Middle frontal gyrus (tissue), 1 donor: ENCODE data around the gene THOC2.
"Not testable (repeated sequence)": the region's sequence is repeated elsewhere in the genome, so short reads cannot be mapped to it uniquely, and the experiment has no call there.

Experiments
- DNase-seq: peaks from one replicate; pipeline ENCODE4 v3.0.0-alpha.2; 2015; ENCODE audit warnings: low spot score; ENCODE audit errors: extremely low spot score

Gene THOC2, protein sequence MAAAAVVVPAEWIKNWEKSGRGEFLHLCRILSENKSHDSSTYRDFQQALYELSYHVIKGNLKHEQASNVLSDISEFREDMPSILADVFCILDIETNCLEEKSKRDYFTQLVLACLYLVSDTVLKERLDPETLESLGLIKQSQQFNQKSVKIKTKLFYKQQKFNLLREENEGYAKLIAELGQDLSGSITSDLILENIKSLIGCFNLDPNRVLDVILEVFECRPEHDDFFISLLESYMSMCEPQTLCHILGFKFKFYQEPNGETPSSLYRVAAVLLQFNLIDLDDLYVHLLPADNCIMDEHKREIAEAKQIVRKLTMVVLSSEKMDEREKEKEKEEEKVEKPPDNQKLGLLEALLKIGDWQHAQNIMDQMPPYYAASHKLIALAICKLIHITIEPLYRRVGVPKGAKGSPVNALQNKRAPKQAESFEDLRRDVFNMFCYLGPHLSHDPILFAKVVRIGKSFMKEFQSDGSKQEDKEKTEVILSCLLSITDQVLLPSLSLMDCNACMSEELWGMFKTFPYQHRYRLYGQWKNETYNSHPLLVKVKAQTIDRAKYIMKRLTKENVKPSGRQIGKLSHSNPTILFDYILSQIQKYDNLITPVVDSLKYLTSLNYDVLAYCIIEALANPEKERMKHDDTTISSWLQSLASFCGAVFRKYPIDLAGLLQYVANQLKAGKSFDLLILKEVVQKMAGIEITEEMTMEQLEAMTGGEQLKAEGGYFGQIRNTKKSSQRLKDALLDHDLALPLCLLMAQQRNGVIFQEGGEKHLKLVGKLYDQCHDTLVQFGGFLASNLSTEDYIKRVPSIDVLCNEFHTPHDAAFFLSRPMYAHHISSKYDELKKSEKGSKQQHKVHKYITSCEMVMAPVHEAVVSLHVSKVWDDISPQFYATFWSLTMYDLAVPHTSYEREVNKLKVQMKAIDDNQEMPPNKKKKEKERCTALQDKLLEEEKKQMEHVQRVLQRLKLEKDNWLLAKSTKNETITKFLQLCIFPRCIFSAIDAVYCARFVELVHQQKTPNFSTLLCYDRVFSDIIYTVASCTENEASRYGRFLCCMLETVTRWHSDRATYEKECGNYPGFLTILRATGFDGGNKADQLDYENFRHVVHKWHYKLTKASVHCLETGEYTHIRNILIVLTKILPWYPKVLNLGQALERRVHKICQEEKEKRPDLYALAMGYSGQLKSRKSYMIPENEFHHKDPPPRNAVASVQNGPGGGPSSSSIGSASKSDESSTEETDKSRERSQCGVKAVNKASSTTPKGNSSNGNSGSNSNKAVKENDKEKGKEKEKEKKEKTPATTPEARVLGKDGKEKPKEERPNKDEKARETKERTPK (N-terminal part only)

DNA sequence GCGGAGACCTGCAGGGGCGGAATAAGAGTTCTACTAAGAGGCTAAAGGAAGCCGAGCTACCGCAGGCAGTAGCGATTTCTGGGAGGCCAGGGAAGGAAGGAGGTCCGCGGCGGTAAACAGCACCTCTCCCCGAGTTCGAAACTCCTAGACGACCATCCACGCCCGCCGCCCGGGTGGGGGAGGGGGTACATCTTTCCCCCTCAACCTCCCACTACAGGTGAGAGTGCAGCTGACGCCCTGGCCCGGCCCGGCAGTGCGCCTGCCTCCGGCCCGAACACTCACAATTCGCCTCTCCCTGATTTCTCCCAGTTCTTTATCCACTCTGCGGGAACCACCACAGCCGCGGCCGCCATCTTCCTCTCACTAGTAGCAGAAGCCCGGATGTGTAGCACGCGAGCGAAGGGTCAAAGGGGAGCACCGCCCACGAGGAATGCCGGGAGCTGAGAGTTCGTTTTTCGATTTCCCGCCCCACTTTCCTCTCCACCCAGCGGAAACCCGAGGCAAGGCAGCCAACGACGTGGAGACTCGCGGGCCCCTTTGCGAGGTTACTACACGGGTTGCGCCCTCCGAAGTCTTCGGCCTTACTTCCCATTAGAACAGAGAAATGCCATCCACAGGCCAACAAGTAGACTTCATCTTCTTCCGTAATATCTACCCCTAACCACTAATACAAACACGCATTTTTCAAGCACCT lies at the start of gene THOC2:
Gene THOC2 (minus strand): TSS at position 383 of the 694 bp plus-strand sequence. CDS start 30 bp downstream, at position 353.
- DNase-seq, result peak; percentile 42

DNA sequence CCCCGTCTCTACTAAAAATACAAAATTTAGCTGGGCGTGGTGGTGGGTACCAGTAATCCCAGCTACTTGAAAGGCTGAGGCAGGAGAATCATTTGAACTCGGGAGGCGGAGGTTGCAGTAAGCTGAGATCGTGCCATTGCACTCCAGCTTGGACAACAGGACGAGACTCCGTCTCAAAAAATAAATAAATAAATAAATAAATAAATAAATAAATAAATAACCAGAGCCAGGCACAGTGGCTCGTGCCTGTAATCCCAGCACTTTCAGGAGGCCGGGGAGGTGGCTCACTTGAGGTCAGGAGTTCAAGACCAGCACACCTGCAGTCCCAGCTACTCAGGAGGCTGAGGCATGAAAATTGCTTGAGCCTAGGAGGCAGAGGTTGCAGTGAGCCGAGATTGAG lies 48.9 kb upstream of the THOC2 start:
- not testable (repeated sequence) for DNase-seq

DNA sequence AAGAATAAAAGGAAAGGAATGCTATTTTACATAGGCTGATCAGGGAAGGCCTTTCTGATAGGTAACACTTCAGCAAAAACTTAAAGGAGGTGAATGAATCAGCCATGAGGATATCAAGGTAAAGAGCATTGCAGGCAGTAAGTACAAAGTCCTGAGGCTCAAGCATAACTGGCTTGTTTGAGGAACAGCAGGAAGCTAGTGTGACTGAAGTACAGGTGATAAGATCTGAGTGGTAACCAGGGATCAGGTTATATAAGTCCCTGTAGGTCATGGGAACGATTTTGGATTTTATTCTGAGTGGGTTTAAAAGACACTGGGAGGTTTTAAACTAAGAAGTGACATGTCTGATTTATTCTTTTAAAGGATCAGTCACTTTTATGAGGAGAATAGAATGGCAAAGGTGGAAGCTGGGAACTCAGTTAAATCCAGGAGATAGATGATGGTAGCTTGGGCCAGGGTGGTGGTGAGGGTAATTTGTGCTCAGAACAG lies 47.1 kb upstream of the THOC2 start:
- DNase-seq, result no peak

DNA sequence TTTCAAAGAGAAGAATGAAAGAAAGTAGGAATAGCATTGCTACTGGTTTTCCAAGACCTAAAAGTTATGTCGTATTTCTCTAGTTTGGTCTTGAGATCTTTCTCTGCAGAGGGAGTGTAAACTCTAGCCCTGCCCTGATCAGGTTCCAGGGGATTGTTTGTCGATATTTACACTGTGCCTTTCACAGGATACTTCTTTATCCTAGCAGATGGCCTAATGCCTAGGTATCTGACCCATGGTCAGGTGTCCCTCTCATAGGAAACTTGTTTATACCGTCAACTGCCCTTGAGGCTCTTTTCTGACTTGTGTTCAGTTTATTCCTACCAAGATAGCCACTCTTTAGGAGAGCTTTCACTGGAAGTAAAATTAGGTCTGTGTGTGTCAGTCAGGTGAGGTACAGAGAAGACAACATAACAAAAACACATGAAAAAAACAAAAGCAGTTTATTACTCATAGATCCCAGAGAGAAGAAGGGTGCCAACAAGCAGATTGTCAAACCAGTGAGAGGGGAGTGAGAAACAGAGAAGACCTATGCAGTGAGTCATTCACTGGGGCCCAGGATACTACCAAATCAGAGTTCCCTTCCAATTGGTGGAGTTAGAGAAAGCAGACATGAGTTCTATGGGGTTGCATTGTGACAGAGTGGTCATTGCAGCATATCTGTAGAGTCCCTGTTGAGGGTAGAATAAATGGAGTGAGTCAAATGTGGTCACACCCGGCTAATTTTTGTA lies 40.6 kb upstream of the THOC2 start:
- DNase-seq, result no peak

DNA sequence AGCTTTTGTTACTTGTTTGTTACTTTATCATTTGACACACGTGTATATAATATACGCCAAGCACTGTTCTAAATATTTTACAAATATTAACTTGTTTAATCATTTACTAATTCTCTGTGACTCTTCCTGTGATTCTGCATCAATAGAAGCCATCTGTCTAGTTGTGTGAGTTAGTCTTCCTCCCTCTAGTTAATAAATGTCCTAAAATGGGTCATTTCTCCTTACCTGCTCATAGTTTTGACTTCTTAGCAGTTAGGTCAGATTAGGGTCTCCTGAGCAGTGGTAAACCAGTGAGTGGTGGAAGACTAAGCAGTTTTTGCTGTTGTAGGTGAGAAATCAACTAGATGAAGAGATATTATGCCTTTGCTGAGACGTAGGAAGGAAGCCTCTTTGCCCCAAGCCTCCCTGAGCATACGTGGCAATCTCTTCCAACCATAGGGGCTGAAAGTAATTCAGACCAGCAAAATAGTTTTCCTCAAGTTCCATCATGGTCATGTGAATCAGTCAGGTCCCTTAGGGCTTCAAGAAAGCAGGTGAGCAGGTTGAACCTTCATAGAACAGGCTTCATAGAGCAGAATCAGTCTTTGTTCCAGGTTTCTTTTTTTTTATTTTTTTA lies 38.7 kb upstream of the THOC2 start:
- no peak for DNase-seq

DNA sequence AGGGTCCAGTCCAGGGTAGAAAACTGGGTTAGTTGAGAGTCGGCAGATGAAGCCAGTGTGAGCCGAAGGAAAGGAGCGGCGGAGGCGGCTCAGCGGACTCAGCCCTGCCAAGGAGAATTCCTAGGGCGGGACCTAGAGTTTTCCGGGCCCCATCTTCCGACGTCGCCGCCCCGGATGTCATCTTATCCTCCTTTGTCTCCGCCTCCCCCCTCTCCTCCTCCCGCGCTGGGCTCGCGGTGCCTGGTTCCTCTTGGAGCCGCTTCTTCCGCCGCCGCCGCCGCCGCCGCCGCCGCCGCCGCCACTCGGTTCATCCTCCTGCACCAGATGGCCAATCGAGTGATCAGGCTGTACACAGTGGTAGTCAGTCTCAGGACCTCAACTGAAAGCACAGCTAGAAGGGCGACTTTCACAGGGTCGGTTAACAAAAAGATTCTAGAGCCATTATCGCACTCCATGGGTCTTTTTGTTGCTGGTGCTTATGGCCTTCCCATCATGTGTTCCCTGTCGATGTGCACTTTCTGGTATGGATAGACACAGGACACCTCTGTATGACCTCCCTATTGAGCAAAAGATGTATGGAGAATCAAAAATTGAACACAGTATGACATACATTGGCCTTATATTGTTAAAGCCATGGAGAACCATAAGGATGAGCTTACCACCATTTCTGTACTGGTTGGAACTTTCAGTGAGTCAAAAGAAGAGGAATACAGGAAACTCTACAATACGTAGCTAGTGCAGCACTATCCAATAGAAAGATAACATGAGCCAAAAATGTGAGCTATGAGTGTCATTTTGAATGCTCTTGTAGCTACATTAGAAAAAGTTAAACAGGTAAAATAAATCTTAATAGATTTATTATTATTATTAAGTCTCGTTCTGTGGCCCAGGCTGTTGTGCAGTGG lies 32.4 kb upstream of the THOC2 start:
- DNase-seq, result peak; percentile 34

DNA sequence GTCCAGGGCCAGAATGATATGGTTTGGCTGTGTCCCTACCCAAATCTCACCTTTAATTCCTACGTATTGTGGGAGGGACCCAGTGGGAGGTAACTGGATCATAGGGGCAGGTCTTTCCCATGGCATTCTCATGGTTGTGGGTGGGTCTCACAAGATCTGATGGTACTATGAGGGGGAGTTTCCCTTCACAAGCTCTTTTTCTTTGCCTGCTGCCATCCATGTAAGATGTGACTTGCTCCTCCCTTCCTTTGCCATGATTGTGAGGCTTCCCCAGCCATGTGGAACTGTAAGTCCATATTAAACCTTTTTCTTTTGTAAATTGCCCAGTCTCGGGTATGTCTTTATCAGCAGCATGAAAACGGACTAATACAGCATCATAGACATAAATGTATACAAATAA lies 27.0 kb upstream of the THOC2 start:
- DNase-seq, result not testable (repeated sequence)

DNA sequence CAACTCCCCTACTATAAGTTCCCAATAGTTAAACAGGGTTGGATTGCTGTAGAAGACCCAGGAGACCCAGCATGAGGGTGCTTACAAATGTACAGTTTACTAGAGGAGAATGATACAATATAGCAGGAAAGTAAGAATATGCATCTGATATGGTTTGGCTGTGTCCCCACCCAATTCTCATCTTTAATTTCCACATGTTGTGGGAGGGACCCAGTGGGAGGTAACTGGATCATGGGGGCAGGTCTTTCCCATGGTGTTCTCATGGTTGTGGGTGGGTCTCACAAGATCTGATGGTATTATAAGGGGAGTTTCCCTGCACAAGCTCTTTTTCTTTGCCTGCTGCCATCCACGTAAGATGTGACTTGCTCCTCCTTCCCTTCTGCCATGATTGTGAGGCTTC lies 24.9 kb upstream of the THOC2 start:
- not testable (repeated sequence) for DNase-seq

DNA sequence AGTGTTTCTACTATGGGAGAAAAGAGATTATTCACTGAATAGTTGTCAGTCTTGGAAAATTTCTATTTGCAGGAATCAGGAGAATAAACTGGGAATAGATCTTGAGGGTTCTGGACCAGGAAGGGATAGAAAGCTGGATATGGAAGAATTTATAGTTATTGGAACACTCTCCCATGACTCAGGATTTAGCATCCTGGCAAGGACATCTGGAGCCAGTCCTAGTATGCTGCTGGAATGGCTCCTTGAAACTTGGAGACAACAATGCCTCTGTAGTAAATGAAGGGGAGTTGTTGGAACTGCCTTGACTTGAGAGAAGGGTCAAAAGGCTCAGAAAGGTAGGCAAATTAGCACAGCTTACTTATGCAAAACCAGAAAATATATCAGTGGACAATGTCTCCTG lies 23.5 kb upstream of the THOC2 start:
- DNase-seq, result no peak

DNA sequence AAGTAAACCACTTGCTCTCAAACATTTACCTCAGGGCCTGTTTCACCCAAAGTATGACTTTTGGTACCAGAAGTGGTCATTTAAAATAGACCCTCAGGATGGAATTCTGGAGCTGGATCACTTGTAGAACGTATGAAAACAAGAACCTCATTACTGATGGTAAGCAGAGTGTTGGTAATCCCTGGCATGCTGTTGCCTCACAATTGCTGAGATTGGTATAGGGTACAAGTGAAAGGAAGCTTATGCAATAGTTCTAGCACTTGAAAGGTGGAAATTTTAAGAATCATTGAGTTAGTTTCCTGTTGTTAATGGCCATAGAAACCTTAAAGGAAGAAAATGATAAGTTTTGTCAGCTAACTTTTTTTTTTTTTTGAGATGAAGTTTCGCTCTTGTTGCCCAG lies 22.3 kb upstream of the THOC2 start:
- no peak for DNase-seq

DNA sequence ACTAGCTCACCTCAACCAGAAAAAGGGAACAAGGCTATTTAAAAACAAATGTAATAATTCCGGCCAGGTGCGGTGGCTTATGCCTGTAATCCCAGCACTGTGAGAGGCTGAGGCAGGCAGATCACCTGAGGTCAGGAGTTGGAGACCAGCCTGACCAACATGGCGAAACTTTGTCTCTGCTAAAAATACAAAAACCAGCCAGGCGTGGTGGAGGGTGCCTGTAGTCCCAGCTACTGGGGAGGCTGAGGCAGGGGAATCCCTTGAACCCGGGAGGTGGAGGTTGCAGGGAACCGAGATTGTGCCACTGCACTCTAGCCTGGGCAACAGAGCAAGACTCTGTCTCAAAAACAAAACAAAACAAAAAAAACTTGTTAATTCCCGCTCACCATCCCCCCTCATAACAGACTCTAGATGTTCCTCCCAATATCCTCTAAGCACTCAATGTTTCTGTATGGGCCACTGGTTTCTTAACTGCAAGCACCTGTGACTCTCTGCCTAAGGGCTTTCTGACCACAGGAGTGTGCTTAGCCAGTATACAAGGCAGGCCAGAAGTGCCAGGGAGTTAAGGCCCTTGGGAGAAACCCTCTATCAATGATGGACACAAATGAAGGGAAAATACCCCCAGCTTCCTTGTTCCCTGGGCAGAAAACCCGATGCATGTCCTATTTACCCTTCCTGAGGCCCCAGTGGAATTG lies 21.0 kb upstream of the THOC2 start:
- no peak for DNase-seq

DNA sequence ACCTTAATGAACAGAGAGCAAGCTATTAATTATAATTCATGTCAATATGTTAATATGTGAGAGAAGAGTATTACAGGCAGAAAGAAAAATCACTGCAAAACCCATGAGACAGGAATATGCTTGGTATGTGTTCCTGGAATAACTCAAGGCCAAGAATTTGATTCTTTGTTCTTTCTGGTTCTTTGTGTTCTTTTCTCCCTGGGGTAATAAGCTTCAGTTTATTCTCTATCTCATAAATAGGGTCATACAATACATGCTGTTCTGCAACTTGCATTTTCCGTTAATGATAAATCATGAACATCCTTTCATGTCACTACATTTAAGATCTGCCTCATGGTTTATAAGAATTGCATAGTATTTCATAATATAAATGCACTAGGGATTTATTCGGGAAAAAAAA lies 16.8 kb upstream of the THOC2 start:
- no peak for DNase-seq

DNA sequence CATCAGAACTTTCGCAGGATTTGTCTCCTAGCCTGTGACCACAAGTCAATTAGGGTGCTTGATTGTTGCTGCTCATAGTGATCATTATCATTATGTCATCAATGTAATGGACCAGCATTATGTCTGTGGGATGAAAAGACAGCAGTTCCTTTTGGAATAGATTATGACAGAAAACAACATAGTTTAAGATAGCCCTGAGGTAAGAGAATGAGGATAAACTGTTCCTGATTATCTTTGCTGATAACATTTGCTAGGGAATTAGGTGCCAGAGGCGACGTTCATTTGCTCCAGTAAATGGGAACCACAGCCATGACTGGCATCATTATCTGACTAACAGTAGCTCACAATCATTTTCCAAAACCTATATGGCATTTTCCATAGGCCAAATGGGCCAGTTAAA lies 12.7 kb upstream of the THOC2 start:
- DNase-seq, result no peak

DNA sequence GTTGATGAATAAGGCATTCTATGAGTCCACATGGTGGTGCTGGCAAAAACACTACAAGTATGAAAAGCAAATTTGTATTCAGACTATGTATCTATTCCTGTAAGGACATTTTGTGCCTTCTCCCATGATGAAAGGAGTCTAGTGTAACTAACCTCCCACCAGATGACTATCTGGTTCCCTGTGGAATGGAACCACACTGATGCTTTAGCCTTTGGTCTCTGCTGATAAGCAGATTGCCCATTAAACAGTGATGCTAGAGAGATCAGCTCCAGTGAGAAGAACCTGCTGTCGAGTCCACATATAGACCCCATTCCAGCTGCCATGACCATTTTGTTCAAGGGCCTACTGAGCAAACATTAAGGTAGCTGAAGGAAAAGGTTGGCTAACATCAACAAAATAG lies 10.5 kb upstream of the THOC2 start:
- DNase-seq, result no peak

DNA sequence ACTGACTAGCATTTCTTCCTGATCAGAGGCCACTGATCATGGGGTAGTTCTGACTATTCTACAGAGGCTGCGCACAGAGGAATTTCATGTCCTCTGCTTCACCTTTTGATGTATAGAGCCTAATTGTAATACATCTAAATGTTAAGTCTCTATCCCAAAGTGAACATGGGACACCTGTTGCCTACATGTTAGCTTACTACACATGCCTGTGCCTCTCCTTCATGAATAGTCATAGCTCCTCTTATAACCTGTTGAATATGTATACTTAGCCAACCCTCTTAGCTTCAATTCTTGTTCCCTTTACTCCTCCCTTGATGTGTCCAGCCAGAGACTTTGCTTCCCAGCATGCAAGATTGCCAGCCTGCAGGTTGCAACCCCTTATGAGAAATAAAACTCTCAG lies 9.6 kb upstream of the THOC2 start:
- no peak for DNase-seq

DNA sequence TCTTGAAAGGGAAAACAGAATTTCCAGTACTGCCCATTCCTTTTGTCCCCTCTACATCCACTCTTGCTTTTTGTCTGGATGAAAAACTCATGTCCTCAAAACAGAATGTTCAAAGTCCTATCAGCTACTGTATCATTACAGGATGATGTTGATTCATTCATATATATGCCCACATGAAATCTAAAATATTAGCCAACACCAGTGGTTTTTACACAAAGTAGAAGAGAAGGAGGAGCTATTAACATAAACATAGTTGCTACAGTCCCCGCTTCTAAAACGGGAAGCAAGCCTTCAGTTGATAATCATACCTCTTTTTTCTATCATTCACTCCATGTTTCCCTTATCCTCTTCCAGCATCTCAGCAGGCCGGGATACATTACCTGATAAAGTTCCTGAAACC lies 7.7 kb upstream of the THOC2 start:
- DNase-seq, result no peak

DNA sequence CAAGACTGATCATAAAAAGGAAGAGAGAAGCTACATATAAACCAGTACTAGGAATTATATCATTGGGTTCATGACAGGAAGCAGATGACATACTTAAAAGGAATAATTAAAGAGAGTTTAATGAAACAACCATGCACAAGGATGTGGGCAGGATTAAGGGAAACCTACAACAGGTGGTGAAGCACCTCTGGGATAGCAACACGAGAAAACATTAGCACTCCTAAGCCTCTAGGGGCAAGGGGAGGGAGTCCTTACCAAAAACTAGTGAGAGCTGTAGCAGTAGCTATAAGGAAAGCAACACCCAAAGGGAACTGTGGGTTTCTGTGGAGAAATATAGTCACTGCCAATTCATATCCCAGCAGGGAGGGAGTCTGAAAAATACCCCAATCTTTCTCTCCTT lies 7.2 kb upstream of the THOC2 start:
- DNase-seq, result no peak

DNA sequence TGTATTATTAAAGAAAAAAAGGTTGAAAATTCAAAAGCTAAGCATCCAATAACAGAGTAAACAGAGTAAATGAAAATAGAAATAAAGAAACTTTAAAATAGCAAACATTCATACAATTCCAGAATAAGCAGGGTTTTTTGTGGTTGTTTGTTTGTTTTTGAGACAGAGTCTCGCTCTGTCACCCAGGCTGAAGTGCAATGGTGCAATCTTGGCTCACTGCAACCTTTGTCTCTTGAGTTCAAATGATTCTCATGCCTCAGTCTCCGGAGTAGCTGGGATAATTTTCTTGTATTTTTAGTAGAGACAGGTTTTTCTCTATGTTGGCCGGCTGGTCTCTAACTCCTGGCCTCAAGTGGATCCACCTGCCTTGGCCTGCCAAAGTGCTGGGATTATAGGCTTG lies 6.6 kb upstream of the THOC2 start:
- no peak for DNase-seq
